Measurements from ENCODE around the gene SFTPA1. TPM values are rescaled to one million over a fixed set of nuclear protein-coding genes. Genes with fewer than 3 reads are reported as not detected.

Gene SFTPA1
- total and polyA plus RNA-seq, 4 donors, result not detected

DNA sequence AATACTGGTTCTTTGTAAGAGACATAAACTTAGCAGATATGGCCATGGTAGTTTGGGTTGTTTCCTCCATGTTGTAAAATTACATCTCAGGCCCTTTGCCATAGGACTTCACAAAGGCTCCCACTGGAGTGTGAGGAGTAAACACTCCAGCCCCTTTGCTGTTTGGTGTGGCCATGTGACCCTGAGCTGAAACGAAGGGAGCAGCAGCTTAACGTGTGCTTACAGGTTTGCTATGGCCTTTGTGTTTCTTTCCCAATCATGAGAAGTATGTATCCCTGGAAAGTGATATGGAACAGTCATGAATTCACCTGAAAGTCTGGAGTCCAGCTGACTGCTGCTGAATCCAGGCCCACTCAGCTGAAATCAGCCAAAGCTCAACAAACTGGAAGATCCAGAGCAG lies 23.8 kb upstream of the SFTPA1 start (continued):
- no peak for TF ChIP-seq SP1 (IDR thresholded peaks at IDR 0.05)

DNA sequence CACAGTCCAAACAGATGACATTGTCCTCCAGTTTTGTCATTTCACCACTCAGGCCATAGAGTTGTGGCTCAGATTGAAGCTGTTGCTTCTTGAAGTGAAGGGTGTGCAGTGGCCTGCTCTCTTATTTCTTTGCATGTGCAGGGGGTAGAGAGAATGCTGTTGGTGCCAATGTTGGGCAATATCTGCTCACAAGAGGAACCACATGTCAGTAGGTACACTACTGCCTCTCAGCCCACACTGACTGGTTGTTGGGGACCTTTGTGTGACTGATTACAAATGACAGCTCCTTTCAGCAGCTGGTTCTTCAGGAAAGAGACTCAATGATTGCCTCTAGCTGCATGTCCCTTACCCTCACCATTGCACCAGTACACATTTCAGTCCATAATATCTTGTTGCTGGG lies 21.9 kb upstream of the SFTPA1 start:
- H3K9ac ChIP-seq (ENCODE audit: low read depth in 1 of 2, low read length in 2 of 2), result no peak overlapping the region
- H3K4me1 ChIP-seq (ENCODE audit: control insufficient read depth in 4 of 4, insufficient read depth in 4 of 4, low read length in 3 of 4), result no peaks in the 10 kb centered on the region
- H3K9me3 ChIP-seq (ENCODE audit: control insufficient read depth in 4 of 4, low read length in 3 of 4), result no peaks in the 10 kb centered on the region
- H3K27ac ChIP-seq (ENCODE audit: low read depth in 1 of 2, low read length in 2 of 2), result no peak overlapping the region
- no peaks in the 10 kb centered on the region for H3K27me3 ChIP-seq (ENCODE audit: control insufficient read depth in 4 of 4, insufficient read depth in 4 of 4, low read length in 3 of 4)
- no peaks in the 10 kb centered on the region for H3K36me3 ChIP-seq (ENCODE audit: control insufficient read depth in 4 of 4, insufficient read depth in 3 of 4, low read depth in 1 of 4, low read length in 3 of 4)
- no peak overlapping the region for H3K4me3 ChIP-seq (ENCODE audit: low read depth in 1 of 3, low read length in 3 of 3)
- TF ChIP-seq CTCF (IDR thresholded peaks at IDR 0.05; ENCODE audit: low read depth, low read length, missing input control), result no peak
- TF ChIP-seq HNF4G (IDR thresholded peaks at IDR 0.05), result no peak
- TF ChIP-seq, protein P1, sequence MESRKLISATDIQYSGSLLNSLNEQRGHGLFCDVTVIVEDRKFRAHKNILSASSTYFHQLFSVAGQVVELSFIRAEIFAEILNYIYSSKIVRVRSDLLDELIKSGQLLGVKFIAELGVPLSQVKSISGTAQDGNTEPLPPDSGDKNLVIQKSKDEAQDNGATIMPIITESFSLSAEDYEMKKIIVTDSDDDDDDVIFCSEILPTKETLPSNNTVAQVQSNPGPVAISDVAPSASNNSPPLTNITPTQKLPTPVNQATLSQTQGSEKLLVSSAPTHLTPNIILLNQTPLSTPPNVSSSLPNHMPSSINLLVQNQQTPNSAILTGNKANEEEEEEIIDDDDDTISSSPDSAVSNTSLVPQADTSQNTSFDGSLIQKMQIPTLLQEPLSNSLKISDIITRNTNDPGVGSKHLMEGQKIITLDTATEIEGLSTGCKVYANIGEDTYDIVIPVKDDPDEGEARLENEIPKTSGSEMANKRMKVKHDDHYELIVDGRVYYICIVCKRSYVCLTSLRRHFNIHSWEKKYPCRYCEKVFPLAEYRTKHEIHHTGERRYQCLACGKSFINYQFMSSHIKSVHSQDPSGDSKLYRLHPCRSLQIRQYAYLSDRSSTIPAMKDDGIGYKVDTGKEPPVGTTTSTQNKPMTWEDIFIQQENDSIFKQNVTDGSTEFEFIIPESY (IDR thresholded peaks at IDR 0.05), result no peak
- no peak for TF ChIP-seq SP1 (IDR thresholded peaks at IDR 0.05)
- no peak for TF ChIP-seq RAD21 (IDR thresholded peaks at IDR 0.05)
- TF ChIP-seq, protein P2, sequence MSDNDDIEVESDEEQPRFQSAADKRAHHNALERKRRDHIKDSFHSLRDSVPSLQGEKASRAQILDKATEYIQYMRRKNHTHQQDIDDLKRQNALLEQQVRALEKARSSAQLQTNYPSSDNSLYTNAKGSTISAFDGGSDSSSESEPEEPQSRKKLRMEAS (IDR thresholded peaks at IDR 0.05), result no peak
- TF ChIP-seq EGR1 (IDR thresholded peaks at IDR 0.05; ENCODE audit: low read depth in 2 of 2), result no peak
- no peak for DNase-seq (ENCODE audit: low spot score)

GRCh38 chr10:79593377-79593776 lies 17.4 kb upstream of the SFTPA1 start:
- DNase-seq (ENCODE audit: low spot score), result no peak
- WGBS, result 80% methylated on average over 1 of the region's 1 CpG

More at GRCh38 chr10:79593377-79593776, 17.4 kb upstream of the SFTPA1 start:
- Histone ChIP-seq H3K4me1 (ENCODE audit: control insufficient read depth in 4 of 4, insufficient read depth in 4 of 4, low read length in 3 of 4) (no peaks in the 10 kb centered on the region), H3K4me3 (ENCODE audit: low read depth in 1 of 3, low read length in 3 of 3) (no peak overlapping the region), H3K27me3 (ENCODE audit: control insufficient read depth in 4 of 4, insufficient read depth in 4 of 4, low read length in 3 of 4) (no peaks in the 10 kb centered on the region), H3K27ac (ENCODE audit: low read depth in 1 of 2, low read length in 2 of 2) (no peak overlapping the region), H3K9ac (ENCODE audit: low read depth in 1 of 2, low read length in 2 of 2) (no peak overlapping the region), H3K9me3 (ENCODE audit: control insufficient read depth in 4 of 4, low read length in 3 of 4) (peaks cover 0 to 7% (median 4%) of the 10 kb centered on the region in 4 donors), H3K36me3 (ENCODE audit: control insufficient read depth in 4 of 4, insufficient read depth in 3 of 4, low read depth in 1 of 4, low read length in 3 of 4) (no peaks in the 10 kb centered on the region)
- TF ChIP-seq FOXA1 (IDR thresholded peaks at IDR 0.05) (no peak), EGR1 (IDR thresholded peaks at IDR 0.05; ENCODE audit: low read depth in 2 of 2) (no peak), RAD21 (IDR thresholded peaks at IDR 0.05) (no peak), ATF3 (IDR thresholded peaks at IDR 0.05) (no peak), TAF1 (conservative IDR thresholded peaks at IDR 0.05) (no peak), HNF4A (conservative IDR thresholded peaks at IDR 0.05) (no peak), CTCF (IDR thresholded peaks at IDR 0.05; ENCODE audit: low read depth, low read length, missing input control) (no peak), RXRA (IDR thresholded peaks at IDR 0.05) (no peak), HNF4G (IDR thresholded peaks at IDR 0.05) (no peak), JUND (IDR thresholded peaks at IDR 0.05) (no peak), REST (IDR thresholded peaks at IDR 0.05) (no peak), SP1 (IDR thresholded peaks at IDR 0.05) (no peak), GABPA (IDR thresholded peaks at IDR 0.05 in 1 of 2, conservative IDR thresholded peaks at IDR 0.05 in 1 of 2) (no peak), NR2F2 (IDR thresholded peaks at IDR 0.05) (no peak), FOXA2 (IDR thresholded peaks at IDR 0.05) (no peak), YY1 (IDR thresholded peaks at IDR 0.05) (no peak)
- TF ChIP-seq, protein P1 (IDR thresholded peaks at IDR 0.05), result no peak
- TF ChIP-seq, protein P2 (IDR thresholded peaks at IDR 0.05), result no peak
